BLaER1 treated with 17β-estradiol and CSF1 and Interleukin-3, amounts not matched to agents 10 nM and 100 nM (cell line): ENCODE results near the gene RBM19.

ENCODE experiments used
- H3K27ac ChIP-seq, 11 experiments: shearing (Covaris generic); formaldehyde crosslinking; 2 replicates each; pipeline ENCODE4 v1.8.1; 2022
- H3K27me3 ChIP-seq, 11 experiments: shearing (Covaris generic); formaldehyde crosslinking; 2 replicates each; pipeline ENCODE4 v1.8.1; 2022
- H3K36me3 ChIP-seq, 11 experiments: shearing (Covaris generic); formaldehyde crosslinking; 2 replicates each; pipeline ENCODE4 v1.8.1; 2022
- H3K4me1 ChIP-seq, 10 experiments: shearing (Covaris generic); formaldehyde crosslinking; 2 replicates each; pipeline ENCODE4 v1.8.1; 2022
- H3K4me2 ChIP-seq, 11 experiments: shearing (Covaris generic); formaldehyde crosslinking; 2 replicates each; pipeline ENCODE4 v1.8.1; 2022
- H3K4me3 ChIP-seq, 10 experiments: shearing (Covaris generic); formaldehyde crosslinking; 2 replicates each; pipeline ENCODE4 v1.8.1; 2022
- H3K9ac ChIP-seq, 11 experiments: shearing (Covaris generic); formaldehyde crosslinking; 2 replicates each; pipeline ENCODE4 v1.8.1; 2022
- H3K9me3 ChIP-seq, 11 experiments: shearing (Covaris generic); formaldehyde crosslinking; replicated peaks in 1 of 11; 2 replicates each; pipeline ENCODE4 v1.8.1; 2022
- H4K20me1 ChIP-seq, 11 experiments: shearing (Covaris generic); formaldehyde crosslinking; 2 replicates each; pipeline ENCODE4 v1.8.1; 2022
- Cebpa-rat ChIP-seq, 11 experiments: shearing (Covaris generic); IDR thresholded peaks; 2 replicates each; pipeline ENCODE4 v1.8.1; 2022

Gene RBM19

GRCh38 chr12:113877607-113878006 lies 88.5 kb downstream of the RBM19 start:
- H3K27me3 ChIP-seq = no peaks in the 10 kb centered on the region
- H3K4me1 ChIP-seq = peaks cover 5 to 16% (median 8%) of the 10 kb centered on the region in 10 experiments; a peak in 16 of 20 replicates
- peaks cover 0 to 7% (median 0%) of the 10 kb centered on the region in 11 experiments; a peak in 3 of 22 replicates for H3K9me3 ChIP-seq
- no peak overlapping the region for H3K27ac ChIP-seq
- H3K9ac ChIP-seq = no peak overlapping the region
- no peak for TF ChIP-seq Cebpa-rat (IDR thresholded peaks at IDR 0.05)
- no peak overlapping the region for H3K4me2 ChIP-seq
- no peak overlapping the region for H3K4me3 ChIP-seq
- H4K20me1 ChIP-seq = peaks cover 0 to 15% (median 0%) of the 10 kb centered on the region in 11 experiments; a peak in 5 of 22 replicates
- peaks cover 15 to 74% (median 44%) of the 10 kb centered on the region in 11 experiments; a peak in 20 of 22 replicates for H3K36me3 ChIP-seq

GRCh38 chr12:113876160-113876559 lies 90.0 kb downstream of the RBM19 start:
- Histone ChIP-seq H3K27me3 (no peaks in the 10 kb centered on the region), H4K20me1 (peaks cover 0 to 12% (median 0%) of the 10 kb centered on the region in 11 experiments; a peak in 4 of 22 replicates), H3K36me3 (peaks cover 15 to 60% (median 44%) of the 10 kb centered on the region in 11 experiments; a peak in 20 of 22 replicates), H3K4me2 (peak overlapping the region in 4 of 11 experiments; percentile 11 to 62 (median 36); a peak in 5 of 22 replicates), H3K9me3 (peaks cover 0 to 7% (median 3%) of the 10 kb centered on the region in 11 experiments; a peak in 4 of 22 replicates), H3K4me1 (peaks cover 5 to 13% (median 7%) of the 10 kb centered on the region in 10 experiments; a peak in 14 of 20 replicates), H3K4me3 (no peak overlapping the region), H3K27ac (no peak overlapping the region), H3K9ac (no peak overlapping the region)
- TF ChIP-seq Cebpa-rat (IDR thresholded peaks at IDR 0.05) = no peak

GRCh38 chr12:113875691-113876090 lies 90.4 kb downstream of the RBM19 start:
- Histone ChIP-seq H3K4me2 (peak overlapping the region in 2 of 11 experiments; percentile 15 to 56; a peak in 2 of 22 replicates), H3K4me3 (no peak overlapping the region), H3K9me3 (peaks cover 0 to 7% (median 3%) of the 10 kb centered on the region in 11 experiments; a peak in 4 of 22 replicates), H3K9ac (no peak overlapping the region), H3K27ac (no peak overlapping the region), H3K27me3 (no peaks in the 10 kb centered on the region), H3K4me1 (peaks cover 5 to 13% (median 6%) of the 10 kb centered on the region in 10 experiments; a peak in 14 of 20 replicates), H4K20me1 (peaks cover 0 to 14% (median 0%) of the 10 kb centered on the region in 11 experiments; a peak in 3 of 22 replicates), H3K36me3 (peaks cover 15 to 59% (median 41%) of the 10 kb centered on the region in 11 experiments; a peak in 20 of 22 replicates)
- TF ChIP-seq Cebpa-rat (IDR thresholded peaks at IDR 0.05) = no peak

- no peak overlapping the region for H3K27ac ChIP-seq
- H3K9ac ChIP-seq = no peak overlapping the region
- peaks cover 0 to 7% (median 3%) of the 10 kb centered on the region in 11 experiments; a peak in 4 of 22 replicates for H3K9me3 ChIP-seq
- no peak overlapping the region for H3K4me2 ChIP-seq
- peaks cover 0 to 8% (median 6%) of the 10 kb centered on the region in 10 experiments; a peak in 11 of 20 replicates for H3K4me1 ChIP-seq
- TF ChIP-seq Cebpa-rat (IDR thresholded peaks at IDR 0.05) = no peak
- H3K36me3 ChIP-seq = peaks cover 15 to 65% (median 39%) of the 10 kb centered on the region in 11 experiments; a peak in 20 of 22 replicates
- no peaks in the 10 kb centered on the region for H3K27me3 ChIP-seq
- H3K4me3 ChIP-seq = no peak overlapping the region
- peaks cover 0 to 20% (median 0%) of the 10 kb centered on the region in 11 experiments; a peak in 5 of 22 replicates for H4K20me1 ChIP-seq
Measured at GRCh38 chr12:113874999-113875561, 91.0 kb downstream of the RBM19 start.

- H3K4me3 ChIP-seq = no peak overlapping the region
- H3K9me3 ChIP-seq = peaks cover 0 to 7% (median 3%) of the 10 kb centered on the region in 11 experiments; a peak in 4 of 22 replicates
- H4K20me1 ChIP-seq = peaks cover 0 to 24% (median 0%) of the 10 kb centered on the region in 11 experiments; a peak in 5 of 22 replicates
- no peak overlapping the region for H3K4me2 ChIP-seq
- H3K36me3 ChIP-seq = peaks cover 15 to 65% (median 41%) of the 10 kb centered on the region in 11 experiments; a peak in 20 of 22 replicates
- H3K9ac ChIP-seq = no peak overlapping the region
- peaks cover 0 to 8% (median 4%) of the 10 kb centered on the region in 10 experiments; a peak in 7 of 20 replicates for H3K4me1 ChIP-seq
- no peaks in the 10 kb centered on the region for H3K27me3 ChIP-seq
- H3K27ac ChIP-seq = no peak overlapping the region
- TF ChIP-seq Cebpa-rat (IDR thresholded peaks at IDR 0.05) = no peak
Measured at GRCh38 chr12:113874326-113874725, 91.8 kb downstream of the RBM19 start.

GRCh38 chr12:113873740-113874139 lies 92.4 kb downstream of the RBM19 start:
- Histone ChIP-seq H3K4me1 (peaks cover 0 to 8% (median 4%) of the 10 kb centered on the region in 10 experiments; a peak in 7 of 20 replicates), H3K27me3 (no peaks in the 10 kb centered on the region), H3K27ac (no peak overlapping the region), H3K9ac (no peak overlapping the region), H3K36me3 (peaks cover 15 to 65% (median 39%) of the 10 kb centered on the region in 11 experiments; a peak in 20 of 22 replicates), H3K4me2 (no peak overlapping the region), H3K9me3 (peaks cover 0 to 7% (median 3%) of the 10 kb centered on the region in 11 experiments; a peak in 4 of 22 replicates), H3K4me3 (no peak overlapping the region), H4K20me1 (peaks cover 0 to 29% (median 0%) of the 10 kb centered on the region in 11 experiments; a peak in 5 of 22 replicates)
- TF ChIP-seq Cebpa-rat (IDR thresholded peaks at IDR 0.05) = no peak

- Histone ChIP-seq H4K20me1 (peaks cover 0 to 46% (median 0%) of the 10 kb centered on the region in 11 experiments; a peak in 5 of 22 replicates), H3K36me3 (peaks cover 15 to 64% (median 33%) of the 10 kb centered on the region in 11 experiments; a peak in 19 of 22 replicates), H3K4me1 (peaks cover 0 to 3% (median 0%) of the 10 kb centered on the region in 10 experiments; a peak in 3 of 20 replicates), H3K27me3 (no peaks in the 10 kb centered on the region), H3K27ac (no peak overlapping the region), H3K9me3 (peaks cover 0 to 7% (median 3%) of the 10 kb centered on the region in 11 experiments; a peak in 4 of 22 replicates), H3K9ac (no peak overlapping the region), H3K4me2 (no peak overlapping the region), H3K4me3 (no peak overlapping the region)
- TF ChIP-seq Cebpa-rat (IDR thresholded peaks at IDR 0.05) = no peak
Measured at GRCh38 chr12:113870890-113871289, 95.2 kb downstream of the RBM19 start.

- H4K20me1 ChIP-seq = peaks cover 0 to 53% (median 0%) of the 10 kb centered on the region in 11 experiments; a peak in 5 of 22 replicates
- H3K36me3 ChIP-seq = peaks cover 13 to 65% (median 31%) of the 10 kb centered on the region in 11 experiments; a peak in 19 of 22 replicates
- TF ChIP-seq Cebpa-rat (IDR thresholded peaks at IDR 0.05) = no peak
- H3K27ac ChIP-seq = no peak overlapping the region
- no peak overlapping the region for H3K4me3 ChIP-seq
- H3K9me3 ChIP-seq = peaks cover 0 to 10% (median 3%) of the 10 kb centered on the region in 11 experiments; a peak in 5 of 22 replicates
- H3K4me2 ChIP-seq = no peak overlapping the region
- peaks cover 0 to 3% (median 0%) of the 10 kb centered on the region in 10 experiments; a peak in 1 of 20 replicates for H3K4me1 ChIP-seq
- H3K27me3 ChIP-seq = no peaks in the 10 kb centered on the region
- no peak overlapping the region for H3K9ac ChIP-seq
Measured at GRCh38 chr12:113870035-113870434, 96.1 kb downstream of the RBM19 start.

GRCh38 chr12:113868365-113868764 lies 97.8 kb downstream of the RBM19 start:
- Histone ChIP-seq H4K20me1 (peaks cover 0 to 70% (median 7%) of the 10 kb centered on the region in 11 experiments; a peak in 9 of 22 replicates), H3K27me3 (no peaks in the 10 kb centered on the region)
- no peak for TF ChIP-seq Cebpa-rat (IDR thresholded peaks at IDR 0.05)

More at GRCh38 chr12:113868365-113868764, 97.8 kb downstream of the RBM19 start:
- no peak overlapping the region for H3K4me3 ChIP-seq
- peaks cover 0 to 50% (median 20%) of the 10 kb centered on the region in 11 experiments; a peak in 14 of 22 replicates for H3K36me3 ChIP-seq
- H3K27ac ChIP-seq = no peak overlapping the region
- H3K4me2 ChIP-seq = no peak overlapping the region
- no peak overlapping the region for H3K9ac ChIP-seq
- H3K4me1 ChIP-seq = peaks cover 9 to 19% (median 15%) of the 10 kb centered on the region in 10 experiments
- H3K9me3 ChIP-seq = peaks cover 0 to 7% (median 0%) of the 10 kb centered on the region in 11 experiments; a peak in 2 of 22 replicates
